ENCODE results near the gene EVI2A.

GRCh38 chr17:31357091-31357490 is 35.7 kb upstream of the EVI2A start:
- TF ChIP-seq, protein P1, sequence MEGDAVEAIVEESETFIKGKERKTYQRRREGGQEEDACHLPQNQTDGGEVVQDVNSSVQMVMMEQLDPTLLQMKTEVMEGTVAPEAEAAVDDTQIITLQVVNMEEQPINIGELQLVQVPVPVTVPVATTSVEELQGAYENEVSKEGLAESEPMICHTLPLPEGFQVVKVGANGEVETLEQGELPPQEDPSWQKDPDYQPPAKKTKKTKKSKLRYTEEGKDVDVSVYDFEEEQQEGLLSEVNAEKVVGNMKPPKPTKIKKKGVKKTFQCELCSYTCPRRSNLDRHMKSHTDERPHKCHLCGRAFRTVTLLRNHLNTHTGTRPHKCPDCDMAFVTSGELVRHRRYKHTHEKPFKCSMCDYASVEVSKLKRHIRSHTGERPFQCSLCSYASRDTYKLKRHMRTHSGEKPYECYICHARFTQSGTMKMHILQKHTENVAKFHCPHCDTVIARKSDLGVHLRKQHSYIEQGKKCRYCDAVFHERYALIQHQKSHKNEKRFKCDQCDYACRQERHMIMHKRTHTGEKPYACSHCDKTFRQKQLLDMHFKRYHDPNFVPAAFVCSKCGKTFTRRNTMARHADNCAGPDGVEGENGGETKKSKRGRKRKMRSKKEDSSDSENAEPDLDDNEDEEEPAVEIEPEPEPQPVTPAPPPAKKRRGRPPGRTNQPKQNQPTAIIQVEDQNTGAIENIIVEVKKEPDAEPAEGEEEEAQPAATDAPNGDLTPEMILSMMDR (conservative IDR thresholded peaks at IDR 0.05 in 1 of 2, IDR thresholded peaks at IDR 0.05 in 1 of 2; ENCODE audit: low read depth in 1 of 2, low read length in 2 of 2) = no peak
- TF ChIP-seq EZH2 (IDR thresholded peaks at IDR 0.05; ENCODE audit: low read length, missing control alignments) = no peak

Measured in fibroblast of lung (primary cell).